Measurements from ENCODE around the gene PCSK5.

The PCSK5 gene

GRCh38 chr9:76369583-76369982 lies 479.1 kb downstream of the PCSK5 start:
- Histone ChIP-seq H3K36me3 (ENCODE audit: control insufficient read depth in 1 of 2, insufficient read depth in 2 of 2, low read depth in 1 of 2, low read length in 2 of 2) (no peaks in the 10 kb centered on the region), H2BK5ac (ENCODE audit: low read depth, low read length, poor library complexity, severe bottlenecking) (no peak overlapping the region), H3K4me2 (ENCODE audit: low read length, poor library complexity, severe bottlenecking) (peak overlapping the region; percentile 31), H3K18ac (ENCODE audit: low read depth in 1 of 2, low read length in 2 of 2) (no peak overlapping the region), H4K91ac (ENCODE audit: low read length) (no peak overlapping the region), H2AFZ (ENCODE audit: low read depth, low read length) (no peak overlapping the region), H2BK12ac (ENCODE audit: low read length in 2 of 2) (no peak overlapping the region), H3K9ac (ENCODE audit: low read length) (no peak overlapping the region), H2BK15ac (ENCODE audit: low read depth, poor library complexity, severe bottlenecking) (no peak overlapping the region), H3K14ac (ENCODE audit: low read length in 2 of 2) (no peak overlapping the region), H3K9me3 (ENCODE audit: control insufficient read depth, low read length) (no peaks in the 10 kb centered on the region), H3K4me1 (ENCODE audit: control insufficient read depth, insufficient read depth, low read depth, low read length) (peaks cover 7% of the 10 kb centered on the region), H3K4ac (ENCODE audit: low read depth in 1 of 2, low read length in 2 of 2) (no peak overlapping the region), H3K27me3 (ENCODE audit: control insufficient read depth in 1 of 2, insufficient read depth in 1 of 2, low read length in 2 of 2) (no peaks in the 10 kb centered on the region), H3K27ac (ENCODE audit: low read length, poor library complexity, severe bottlenecking) (peak overlapping the region; percentile 60), H3K4me3 (ENCODE audit: insufficient read depth in 1 of 2, low read depth in 1 of 2, low read length in 2 of 2) (no peak overlapping the region), H4K8ac (ENCODE audit: low read length) (no peak overlapping the region), H3K79me1 (replicated peaks; ENCODE audit: low read length, poor library complexity, severe bottlenecking) (no peaks in the 10 kb centered on the region), H2AK5ac (ENCODE audit: low read length, severe bottlenecking) (no peak overlapping the region), H3K23ac (ENCODE audit: low read length in 2 of 2) (no peak overlapping the region), H2BK120ac (ENCODE audit: low read depth, low read length) (no peak overlapping the region)
- peak; percentile 43 for DNase-seq
- WGBS = 81% methylated on average over 3 of the region's 4 CpGs

- no peak overlapping the region for H3K9ac ChIP-seq (ENCODE audit: low read length)
- H3K14ac ChIP-seq (ENCODE audit: low read length in 2 of 2) = no peak overlapping the region
- H3K36me3 ChIP-seq (ENCODE audit: control insufficient read depth in 1 of 2, insufficient read depth in 2 of 2, low read depth in 1 of 2, low read length in 2 of 2) = no peaks in the 10 kb centered on the region
- no peak overlapping the region for H3K4me3 ChIP-seq (ENCODE audit: insufficient read depth in 1 of 2, low read depth in 1 of 2, low read length in 2 of 2)
- no peak overlapping the region for H2AFZ ChIP-seq (ENCODE audit: low read depth, low read length)
- no peak overlapping the region for H4K8ac ChIP-seq (ENCODE audit: low read length)
- no peak overlapping the region for H3K18ac ChIP-seq (ENCODE audit: low read depth in 1 of 2, low read length in 2 of 2)
- H2BK12ac ChIP-seq (ENCODE audit: low read length in 2 of 2) = no peak overlapping the region
- peaks cover 9% of the 10 kb centered on the region for H3K4me1 ChIP-seq (ENCODE audit: control insufficient read depth, insufficient read depth, low read depth, low read length)
- no peak overlapping the region for H3K27ac ChIP-seq (ENCODE audit: low read length, poor library complexity, severe bottlenecking)
- no peak overlapping the region for H3K4ac ChIP-seq (ENCODE audit: low read depth in 1 of 2, low read length in 2 of 2)
- H2BK120ac ChIP-seq (ENCODE audit: low read depth, low read length) = no peak overlapping the region
- no peak overlapping the region for H3K4me2 ChIP-seq (ENCODE audit: low read length, poor library complexity, severe bottlenecking)
- H3K79me1 ChIP-seq (replicated peaks; ENCODE audit: low read length, poor library complexity, severe bottlenecking) = no peaks in the 10 kb centered on the region
- H3K9me3 ChIP-seq (ENCODE audit: control insufficient read depth, low read length) = no peaks in the 10 kb centered on the region
- H2BK15ac ChIP-seq (ENCODE audit: low read depth, poor library complexity, severe bottlenecking) = no peak overlapping the region
- no peak overlapping the region for H3K23ac ChIP-seq (ENCODE audit: low read length in 2 of 2)
- no peaks in the 10 kb centered on the region for H3K27me3 ChIP-seq (ENCODE audit: control insufficient read depth in 1 of 2, insufficient read depth in 1 of 2, low read length in 2 of 2)
- no peak for DNase-seq
- H2BK5ac ChIP-seq (ENCODE audit: low read depth, low read length, poor library complexity, severe bottlenecking) = no peak overlapping the region
- 99% methylated on average over 2 of the region's 3 CpGs for WGBS
- no peak overlapping the region for H4K91ac ChIP-seq (ENCODE audit: low read length)
- peak overlapping the region; percentile 19 for H2AK5ac ChIP-seq (ENCODE audit: low read length, severe bottlenecking)
Observed at GRCh38 chr9:76370396-76371023, 480.0 kb downstream of the PCSK5 start.

- Histone ChIP-seq H2BK12ac (ENCODE audit: low read length in 2 of 2) (no peak overlapping the region), H3K4me2 (ENCODE audit: low read length, poor library complexity, severe bottlenecking) (no peak overlapping the region), H4K8ac (ENCODE audit: low read length) (no peak overlapping the region), H2BK5ac (ENCODE audit: low read depth, low read length, poor library complexity, severe bottlenecking) (no peak overlapping the region), H3K36me3 (ENCODE audit: control insufficient read depth in 1 of 2, insufficient read depth in 2 of 2, low read depth in 1 of 2, low read length in 2 of 2) (no peaks in the 10 kb centered on the region), H3K27me3 (ENCODE audit: control insufficient read depth in 1 of 2, insufficient read depth in 1 of 2, low read length in 2 of 2) (no peaks in the 10 kb centered on the region), H3K23ac (ENCODE audit: low read length in 2 of 2) (no peak overlapping the region), H3K9ac (ENCODE audit: low read length) (no peak overlapping the region), H3K4me3 (ENCODE audit: insufficient read depth in 1 of 2, low read depth in 1 of 2, low read length in 2 of 2) (no peak overlapping the region), H2BK15ac (ENCODE audit: low read depth, poor library complexity, severe bottlenecking) (no peak overlapping the region), H3K9me3 (ENCODE audit: control insufficient read depth, low read length) (no peaks in the 10 kb centered on the region), H3K4me1 (ENCODE audit: control insufficient read depth, insufficient read depth, low read depth, low read length) (peaks cover 11% of the 10 kb centered on the region), H3K79me1 (replicated peaks; ENCODE audit: low read length, poor library complexity, severe bottlenecking) (no peaks in the 10 kb centered on the region), H2AK5ac (ENCODE audit: low read length, severe bottlenecking) (no peak overlapping the region), H3K4ac (ENCODE audit: low read depth in 1 of 2, low read length in 2 of 2) (no peak overlapping the region), H4K91ac (ENCODE audit: low read length) (no peak overlapping the region), H3K18ac (ENCODE audit: low read depth in 1 of 2, low read length in 2 of 2) (no peak overlapping the region), H3K14ac (ENCODE audit: low read length in 2 of 2) (no peak overlapping the region), H2AFZ (ENCODE audit: low read depth, low read length) (no peak overlapping the region), H3K27ac (ENCODE audit: low read length, poor library complexity, severe bottlenecking) (peak overlapping the region; percentile 55), H2BK120ac (ENCODE audit: low read depth, low read length) (no peak overlapping the region)
- no CpG with 5 or more reads among the region's 1 CpG for WGBS
- DNase-seq = peak; percentile 54
Observed at GRCh38 chr9:76371901-76372300, 481.4 kb downstream of the PCSK5 start.

GRCh38 chr9:76372336-76372735 lies 481.9 kb downstream of the PCSK5 start:
- no peak for DNase-seq
- H3K36me3 ChIP-seq (ENCODE audit: control insufficient read depth in 1 of 2, insufficient read depth in 2 of 2, low read depth in 1 of 2, low read length in 2 of 2) = no peaks in the 10 kb centered on the region
- H3K79me1 ChIP-seq (replicated peaks; ENCODE audit: low read length, poor library complexity, severe bottlenecking) = no peaks in the 10 kb centered on the region
- no peak overlapping the region for H3K9ac ChIP-seq (ENCODE audit: low read length)
- no peak overlapping the region for H4K8ac ChIP-seq (ENCODE audit: low read length)
- no peak overlapping the region for H2BK12ac ChIP-seq (ENCODE audit: low read length in 2 of 2)
- no peak overlapping the region for H3K18ac ChIP-seq (ENCODE audit: low read depth in 1 of 2, low read length in 2 of 2)
- no peak overlapping the region for H2BK15ac ChIP-seq (ENCODE audit: low read depth, poor library complexity, severe bottlenecking)
- H3K27me3 ChIP-seq (ENCODE audit: control insufficient read depth in 1 of 2, insufficient read depth in 1 of 2, low read length in 2 of 2) = no peaks in the 10 kb centered on the region
- H3K23ac ChIP-seq (ENCODE audit: low read length in 2 of 2) = no peak overlapping the region
- H3K9me3 ChIP-seq (ENCODE audit: control insufficient read depth, low read length) = no peaks in the 10 kb centered on the region
- peaks cover 11% of the 10 kb centered on the region for H3K4me1 ChIP-seq (ENCODE audit: control insufficient read depth, insufficient read depth, low read depth, low read length)
- no peak overlapping the region for H2AK5ac ChIP-seq (ENCODE audit: low read length, severe bottlenecking)
- H2BK120ac ChIP-seq (ENCODE audit: low read depth, low read length) = no peak overlapping the region
- no peak overlapping the region for H4K91ac ChIP-seq (ENCODE audit: low read length)
- H2BK5ac ChIP-seq (ENCODE audit: low read depth, low read length, poor library complexity, severe bottlenecking) = no peak overlapping the region
- H2AFZ ChIP-seq (ENCODE audit: low read depth, low read length) = no peak overlapping the region
- no peak overlapping the region for H3K14ac ChIP-seq (ENCODE audit: low read length in 2 of 2)
- no peak overlapping the region for H3K4ac ChIP-seq (ENCODE audit: low read depth in 1 of 2, low read length in 2 of 2)
- H3K4me3 ChIP-seq (ENCODE audit: insufficient read depth in 1 of 2, low read depth in 1 of 2, low read length in 2 of 2) = no peak overlapping the region
- no peak overlapping the region for H3K4me2 ChIP-seq (ENCODE audit: low read length, poor library complexity, severe bottlenecking)
- peak overlapping the region; percentile 52 for H3K27ac ChIP-seq (ENCODE audit: low read length, poor library complexity, severe bottlenecking)
